Measurements from ENCODE around the gene OR10AD1. TPM values are rescaled to one million over a fixed set of nuclear protein-coding genes. Genes with fewer than 3 reads are reported as not detected.
"Not testable (repeated sequence)": the region's sequence is repeated elsewhere in the genome, so short reads cannot be mapped to it uniquely, and the experiment has no call there.

The OR10AD1 gene
- not detected for polyA plus RNA-seq (2012; ENCODE audit: insufficient read depth, insufficient read length, low read depth)

DNA sequence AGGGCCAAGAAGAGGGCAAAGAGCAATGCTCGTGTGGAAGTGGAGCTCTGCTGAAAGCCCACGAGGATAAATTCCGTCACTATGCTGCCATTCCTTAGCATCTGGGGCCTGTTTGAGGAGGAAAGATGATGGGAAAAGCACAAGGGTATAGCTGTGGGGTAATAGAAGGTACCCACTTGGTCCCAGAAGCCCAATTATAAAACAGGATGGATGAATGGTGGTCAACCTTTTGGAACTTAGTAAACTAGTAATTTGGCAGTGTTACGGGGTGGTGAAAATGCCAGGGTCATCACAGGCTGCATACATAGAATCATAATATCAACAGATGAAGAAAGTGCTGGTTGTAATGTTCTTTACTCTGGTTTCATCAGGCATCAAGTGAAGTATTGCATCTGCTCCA, at the start of gene OR10AD1:
TSS of gene OR10AD1 (minus strand) at position 101 of the 400 bp plus-strand sequence. CDS start at position 101, 0 bp downstream.
- Histone ChIP-seq H3K36me3 (no peaks in the 10 kb centered on the region), H3K4me3 (ENCODE audit: low read depth, low read length) (no peak within 1 kb of the TSS), H3K27me3 (peaks cover 15% of the 10 kb centered on the region), H3K9me3 (no peaks in the 10 kb centered on the region), H3K4me1 (peaks cover 3% of the 10 kb centered on the region; the same call in 1 of the 2 replicates)
- TF ChIP-seq CTCF (IDR thresholded peaks at IDR 0.05; ENCODE audit: low read depth, low read length), result no peak
- DNase-seq, result no peak

DNA sequence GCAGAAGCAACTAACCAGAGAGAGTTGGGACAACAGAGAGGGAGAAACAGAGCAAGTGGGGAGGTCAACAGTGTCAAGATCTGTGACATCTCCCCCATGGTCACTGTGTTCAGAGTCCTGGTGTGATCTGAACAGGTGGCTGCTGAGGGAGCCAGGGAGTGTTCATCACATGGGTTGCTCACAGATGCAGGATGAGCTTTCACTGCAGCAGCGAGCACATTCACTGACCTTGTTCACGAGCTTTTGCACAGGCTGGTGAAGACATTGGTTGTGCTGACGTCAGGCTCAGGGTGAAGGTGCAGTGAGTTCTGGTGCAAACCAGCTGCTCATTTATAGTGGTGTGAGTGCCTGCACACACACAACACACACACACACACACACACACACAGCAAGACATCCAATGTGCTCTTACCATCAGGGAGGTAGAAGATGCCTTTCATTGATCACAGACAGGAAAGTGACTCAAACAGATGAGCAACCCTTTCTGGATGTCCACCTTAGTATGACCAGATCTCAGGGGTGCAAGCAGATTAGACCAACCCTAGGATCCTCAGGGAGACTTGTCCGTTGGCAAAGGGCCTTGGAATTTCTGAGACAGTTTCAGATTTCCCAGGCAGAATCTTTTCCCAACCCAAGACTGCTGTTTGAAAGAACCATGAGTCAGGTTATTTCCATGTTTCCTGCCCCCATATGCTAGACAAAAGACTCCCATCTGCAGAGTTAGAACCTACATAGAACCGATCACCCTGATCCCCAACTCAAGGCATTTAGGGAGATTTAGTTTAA, 44.3 kb upstream of the OR10AD1 start:
- no peak for TF ChIP-seq CTCF (IDR thresholded peaks at IDR 0.05; ENCODE audit: low read depth, low read length)
- no peak for DNase-seq
- H3K36me3 ChIP-seq, result no peaks in the 10 kb centered on the region
- peaks cover 9% of the 10 kb centered on the region for H3K27me3 ChIP-seq
- H3K4me3 ChIP-seq (ENCODE audit: low read depth, low read length), result no peak overlapping the region
- no peaks in the 10 kb centered on the region for H3K9me3 ChIP-seq
- H3K4me1 ChIP-seq, result no peaks in the 10 kb centered on the region

DNA sequence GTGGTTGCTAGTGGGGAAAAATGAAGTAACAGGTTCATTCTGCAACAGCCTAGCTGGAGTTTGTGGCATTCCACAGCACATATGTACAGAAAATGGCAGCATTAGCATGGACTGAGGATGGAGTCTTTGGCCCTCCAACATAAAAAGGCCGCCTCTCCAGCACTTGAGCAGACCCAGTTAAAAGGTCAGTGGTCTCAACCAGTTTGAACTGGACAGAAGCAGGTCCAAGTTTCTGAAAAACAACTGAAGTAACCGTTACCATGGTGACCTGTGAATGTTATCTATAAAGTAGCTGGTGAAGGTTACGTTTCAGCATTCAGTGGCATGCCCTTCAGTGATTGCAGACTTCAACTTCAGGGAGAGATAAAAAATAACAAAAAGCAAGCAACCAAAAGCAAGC, 34.1 kb upstream of the OR10AD1 start:
- no peaks in the 10 kb centered on the region; the same call in 1 of the 2 replicates for H3K9me3 ChIP-seq
- no peak for DNase-seq
- no peaks in the 10 kb centered on the region for H3K27me3 ChIP-seq

GRCh38 chr12:48235796-48236333, 32.8 kb upstream of the OR10AD1 start:
- Histone ChIP-seq H3K36me3 (no peaks in the 10 kb centered on the region), H3K27me3 (no peaks in the 10 kb centered on the region), H3K4me1 (no peaks in the 10 kb centered on the region), H3K4me3 (ENCODE audit: low read depth, low read length) (no peak overlapping the region), H3K9me3 (no peaks in the 10 kb centered on the region; the same call in 1 of the 2 replicates)
- no peak for TF ChIP-seq CTCF (IDR thresholded peaks at IDR 0.05; ENCODE audit: low read depth, low read length)
- DNase-seq, result no peak

More for the DNA sequence above, 34.1 kb upstream of the OR10AD1 start:
- no peaks in the 10 kb centered on the region for H3K4me1 ChIP-seq
- TF ChIP-seq CTCF (IDR thresholded peaks at IDR 0.05; ENCODE audit: low read depth, low read length), result no peak
- H3K36me3 ChIP-seq, result no peaks in the 10 kb centered on the region
- H3K4me3 ChIP-seq (ENCODE audit: low read depth, low read length), result no peak overlapping the region

DNA sequence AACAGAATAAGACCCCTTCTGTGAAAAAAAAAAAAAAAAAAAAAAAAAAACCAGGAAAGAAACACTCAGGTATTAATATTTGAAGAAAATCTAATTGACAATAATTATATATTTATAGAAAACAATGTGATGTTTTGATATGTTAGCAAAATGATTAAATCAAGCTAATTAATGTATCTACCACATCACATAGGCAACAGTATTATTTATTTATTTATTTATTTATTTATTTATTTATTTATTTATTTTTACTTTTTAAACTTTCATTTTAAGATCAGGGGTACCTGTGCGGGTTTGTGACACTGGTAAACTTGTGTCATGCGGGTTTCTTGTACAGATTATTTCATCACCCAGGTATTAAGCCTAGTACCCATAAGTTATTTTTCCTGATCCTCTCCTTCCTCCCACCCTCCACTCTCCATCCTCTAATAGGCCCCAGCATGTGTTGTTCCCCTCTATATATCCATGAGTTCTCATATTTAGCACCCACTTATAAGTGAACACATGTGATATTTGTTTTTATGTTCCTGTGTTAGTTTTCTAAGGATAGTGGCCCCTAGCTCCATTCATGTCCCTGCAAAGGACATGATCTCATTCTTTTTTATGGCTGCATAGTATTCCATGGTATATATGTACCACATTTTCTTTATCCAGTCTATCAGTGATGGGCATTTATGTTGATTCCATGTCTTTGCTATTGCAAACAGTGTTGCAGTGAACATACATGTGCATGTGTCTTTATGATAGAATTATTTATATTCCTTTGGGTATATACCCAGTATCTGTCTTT, 28.3 kb upstream of the OR10AD1 start:
- DNase-seq; H3K36me3 ChIP-seq; H3K4me1 ChIP-seq; H3K9me3 ChIP-seq; H3K4me3 ChIP-seq (ENCODE audit: low read depth, low read length); H3K27me3 ChIP-seq: not testable (repeated sequence)

- not testable (repeated sequence) for H3K9me3 ChIP-seq; H3K4me3 ChIP-seq (ENCODE audit: low read depth, low read length); H3K27me3 ChIP-seq; DNase-seq; H3K36me3 ChIP-seq; H3K4me1 ChIP-seq
Measured at GRCh38 chr12:48224533-48224932, 21.4 kb upstream of the OR10AD1 start.

All from BE2C (cell line).